ENCODE results near the gene NCF1.
"Not testable (repeated sequence)": the region's sequence is repeated elsewhere in the genome, so short reads cannot be mapped to it uniquely, and the experiment has no call there.

DNA sequence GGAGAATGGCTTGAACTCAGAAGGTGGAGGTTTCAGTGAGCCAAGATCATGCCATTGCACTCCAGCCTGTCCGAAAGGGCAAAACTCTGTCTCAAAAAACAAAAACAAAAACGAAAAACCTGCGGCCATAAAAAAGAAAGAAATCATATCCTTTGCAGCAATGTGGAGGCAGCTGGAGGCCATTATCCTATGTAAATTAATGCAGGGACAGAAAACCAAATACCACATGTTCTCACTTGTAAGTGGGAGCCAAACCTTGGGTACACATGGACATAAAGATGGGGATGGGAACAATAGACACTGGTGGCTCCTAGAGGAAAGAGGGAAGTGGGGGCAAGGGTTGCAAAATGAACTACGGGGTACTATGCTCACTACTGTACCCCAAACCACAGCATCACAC, 56.6 kb downstream of the NCF1 start:
- not testable (repeated sequence) for TF ChIP-seq MEF2A (IDR thresholded peaks at IDR 0.05; ENCODE audit: borderline replicate concordance, low read depth); RCOR1 (IDR thresholded peaks at IDR 0.05; ENCODE audit: low read length); POLR2AphosphoS5 (IDR thresholded peaks at IDR 0.05; ENCODE audit: low read depth, low read length); TCF12 (IDR thresholded peaks at IDR 0.05); NRF1 (IDR thresholded peaks at IDR 0.05; ENCODE audit: low read depth, low read length); YY1 (IDR thresholded peaks at IDR 0.05; ENCODE audit: low read depth); TEAD4 (IDR thresholded peaks at IDR 0.05; ENCODE audit: borderline replicate concordance, insufficient read depth); TAF1 (IDR thresholded peaks at IDR 0.05; ENCODE audit: borderline replicate concordance, low read depth, low read length); ELF1 (IDR thresholded peaks at IDR 0.05); SMC3 (IDR thresholded peaks at IDR 0.05; ENCODE audit: low read depth, low read length)
- TF ChIP-seq, protein P1, sequence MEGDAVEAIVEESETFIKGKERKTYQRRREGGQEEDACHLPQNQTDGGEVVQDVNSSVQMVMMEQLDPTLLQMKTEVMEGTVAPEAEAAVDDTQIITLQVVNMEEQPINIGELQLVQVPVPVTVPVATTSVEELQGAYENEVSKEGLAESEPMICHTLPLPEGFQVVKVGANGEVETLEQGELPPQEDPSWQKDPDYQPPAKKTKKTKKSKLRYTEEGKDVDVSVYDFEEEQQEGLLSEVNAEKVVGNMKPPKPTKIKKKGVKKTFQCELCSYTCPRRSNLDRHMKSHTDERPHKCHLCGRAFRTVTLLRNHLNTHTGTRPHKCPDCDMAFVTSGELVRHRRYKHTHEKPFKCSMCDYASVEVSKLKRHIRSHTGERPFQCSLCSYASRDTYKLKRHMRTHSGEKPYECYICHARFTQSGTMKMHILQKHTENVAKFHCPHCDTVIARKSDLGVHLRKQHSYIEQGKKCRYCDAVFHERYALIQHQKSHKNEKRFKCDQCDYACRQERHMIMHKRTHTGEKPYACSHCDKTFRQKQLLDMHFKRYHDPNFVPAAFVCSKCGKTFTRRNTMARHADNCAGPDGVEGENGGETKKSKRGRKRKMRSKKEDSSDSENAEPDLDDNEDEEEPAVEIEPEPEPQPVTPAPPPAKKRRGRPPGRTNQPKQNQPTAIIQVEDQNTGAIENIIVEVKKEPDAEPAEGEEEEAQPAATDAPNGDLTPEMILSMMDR (IDR thresholded peaks at IDR 0.05): not testable (repeated sequence)
- TF ChIP-seq, protein P2, sequence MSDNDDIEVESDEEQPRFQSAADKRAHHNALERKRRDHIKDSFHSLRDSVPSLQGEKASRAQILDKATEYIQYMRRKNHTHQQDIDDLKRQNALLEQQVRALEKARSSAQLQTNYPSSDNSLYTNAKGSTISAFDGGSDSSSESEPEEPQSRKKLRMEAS (IDR thresholded peaks at IDR 0.05; ENCODE audit: low read depth): not testable (repeated sequence)

Measured in SK-N-SH (cell line).